Liver (tissue), 3 donors: ENCODE results near the gene TUT7.
"Not testable (repeated sequence)": the region's sequence is repeated elsewhere in the genome, so short reads cannot be mapped to it uniquely, and the experiment has no call there.

ENCODE experiments used
- RAD21 ChIP-seq, 2 donors: IDR thresholded peaks; 2 replicates each; pipeline ENCODE4 v1.6.1; 2016; ENCODE audit warnings: antibody characterized with exemption in 2 of 2, mild to moderate bottlenecking in 2 of 2
- TF ChIP-seq, protein P1 (sequence below): IDR thresholded peaks from 2 replicates; pipeline ENCODE4 v1.6.1; 2016; ENCODE audit warnings: antibody characterized with exemption, mild to moderate bottlenecking
- TF ChIP-seq, protein P2 (sequence below): fragments of 150-350 bp; IDR thresholded peaks from 2 replicates; pipeline ENCODE4 v1.5.1; 2017; ENCODE audit warnings: improper control_type of control experiment, low read depth, low read length; ENCODE audit not compliant: missing input control
- donor health status: healthy.
- donor health status: healthy.

DNA sequence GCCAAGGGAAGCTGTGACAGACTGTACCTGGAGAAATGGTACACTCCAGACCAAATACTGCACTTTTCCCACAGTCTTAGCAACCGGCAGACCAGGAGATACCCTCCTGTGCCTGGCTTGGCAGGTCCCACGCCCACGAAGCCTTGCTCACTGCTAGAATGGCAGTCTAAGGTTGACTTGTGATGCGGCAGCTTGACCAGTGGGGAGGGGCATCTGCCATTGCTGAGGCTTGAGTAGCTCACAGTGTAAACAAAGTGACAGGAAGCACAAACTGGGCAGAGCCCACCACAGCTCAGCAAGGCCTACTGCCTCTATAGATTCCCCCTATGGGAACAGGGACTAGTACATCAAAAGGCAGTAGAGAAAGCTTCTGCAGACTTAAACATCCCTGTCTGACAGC lies 36.0 kb upstream of the TUT7 start:
- not testable (repeated sequence) for TF ChIP-seq RAD21 (IDR thresholded peaks at IDR 0.05)
- TF ChIP-seq, protein P1, sequence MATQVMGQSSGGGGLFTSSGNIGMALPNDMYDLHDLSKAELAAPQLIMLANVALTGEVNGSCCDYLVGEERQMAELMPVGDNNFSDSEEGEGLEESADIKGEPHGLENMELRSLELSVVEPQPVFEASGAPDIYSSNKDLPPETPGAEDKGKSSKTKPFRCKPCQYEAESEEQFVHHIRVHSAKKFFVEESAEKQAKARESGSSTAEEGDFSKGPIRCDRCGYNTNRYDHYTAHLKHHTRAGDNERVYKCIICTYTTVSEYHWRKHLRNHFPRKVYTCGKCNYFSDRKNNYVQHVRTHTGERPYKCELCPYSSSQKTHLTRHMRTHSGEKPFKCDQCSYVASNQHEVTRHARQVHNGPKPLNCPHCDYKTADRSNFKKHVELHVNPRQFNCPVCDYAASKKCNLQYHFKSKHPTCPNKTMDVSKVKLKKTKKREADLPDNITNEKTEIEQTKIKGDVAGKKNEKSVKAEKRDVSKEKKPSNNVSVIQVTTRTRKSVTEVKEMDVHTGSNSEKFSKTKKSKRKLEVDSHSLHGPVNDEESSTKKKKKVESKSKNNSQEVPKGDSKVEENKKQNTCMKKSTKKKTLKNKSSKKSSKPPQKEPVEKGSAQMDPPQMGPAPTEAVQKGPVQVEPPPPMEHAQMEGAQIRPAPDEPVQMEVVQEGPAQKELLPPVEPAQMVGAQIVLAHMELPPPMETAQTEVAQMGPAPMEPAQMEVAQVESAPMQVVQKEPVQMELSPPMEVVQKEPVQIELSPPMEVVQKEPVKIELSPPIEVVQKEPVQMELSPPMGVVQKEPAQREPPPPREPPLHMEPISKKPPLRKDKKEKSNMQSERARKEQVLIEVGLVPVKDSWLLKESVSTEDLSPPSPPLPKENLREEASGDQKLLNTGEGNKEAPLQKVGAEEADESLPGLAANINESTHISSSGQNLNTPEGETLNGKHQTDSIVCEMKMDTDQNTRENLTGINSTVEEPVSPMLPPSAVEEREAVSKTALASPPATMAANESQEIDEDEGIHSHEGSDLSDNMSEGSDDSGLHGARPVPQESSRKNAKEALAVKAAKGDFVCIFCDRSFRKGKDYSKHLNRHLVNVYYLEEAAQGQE = not testable (repeated sequence)
- TF ChIP-seq, protein P2, sequence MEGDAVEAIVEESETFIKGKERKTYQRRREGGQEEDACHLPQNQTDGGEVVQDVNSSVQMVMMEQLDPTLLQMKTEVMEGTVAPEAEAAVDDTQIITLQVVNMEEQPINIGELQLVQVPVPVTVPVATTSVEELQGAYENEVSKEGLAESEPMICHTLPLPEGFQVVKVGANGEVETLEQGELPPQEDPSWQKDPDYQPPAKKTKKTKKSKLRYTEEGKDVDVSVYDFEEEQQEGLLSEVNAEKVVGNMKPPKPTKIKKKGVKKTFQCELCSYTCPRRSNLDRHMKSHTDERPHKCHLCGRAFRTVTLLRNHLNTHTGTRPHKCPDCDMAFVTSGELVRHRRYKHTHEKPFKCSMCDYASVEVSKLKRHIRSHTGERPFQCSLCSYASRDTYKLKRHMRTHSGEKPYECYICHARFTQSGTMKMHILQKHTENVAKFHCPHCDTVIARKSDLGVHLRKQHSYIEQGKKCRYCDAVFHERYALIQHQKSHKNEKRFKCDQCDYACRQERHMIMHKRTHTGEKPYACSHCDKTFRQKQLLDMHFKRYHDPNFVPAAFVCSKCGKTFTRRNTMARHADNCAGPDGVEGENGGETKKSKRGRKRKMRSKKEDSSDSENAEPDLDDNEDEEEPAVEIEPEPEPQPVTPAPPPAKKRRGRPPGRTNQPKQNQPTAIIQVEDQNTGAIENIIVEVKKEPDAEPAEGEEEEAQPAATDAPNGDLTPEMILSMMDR = not testable (repeated sequence)
